Fibroblast of peridontal ligament (primary cell): ENCODE data around the gene C1QL4.
"Not testable (repeated sequence)": the region's sequence is repeated elsewhere in the genome, so short reads cannot be mapped to it uniquely, and the experiment has no call there.

Source experiments
- DNase-seq: peaks from one replicate; pipeline ENCODE4 v3.0.0-alpha.2; 2010; ENCODE audit errors: extremely low read depth

C1QL4 gene

GRCh38 chr12:49336645-49337584 is at the start of gene C1QL4:
TSS of gene C1QL4 (minus strand) at chr12:49337188. CDS start at chr12:49336477, 711 bp downstream.
- peak; percentile 39 for DNase-seq

GRCh38 chr12:49380184-49380583 is 43.2 kb upstream of the C1QL4 start:
- DNase-seq: not testable (repeated sequence)

- DNase-seq: no peak
Measured at GRCh38 chr12:49377386-49377785, 40.4 kb upstream of the C1QL4 start.

- DNase-seq: no peak
Measured at GRCh38 chr12:49375406-49375805, 38.4 kb upstream of the C1QL4 start.

- no peak for DNase-seq
Measured at GRCh38 chr12:49370539-49370938, 33.6 kb upstream of the C1QL4 start.

- peak; percentile 54 for DNase-seq
Measured at GRCh38 chr12:49369411-49370145, 32.6 kb upstream of the C1QL4 start.

- no peak for DNase-seq
Measured at GRCh38 chr12:49368240-49368600, 31.2 kb upstream of the C1QL4 start.

- DNase-seq: peak; percentile 29
Measured at GRCh38 chr12:49367381-49368239, 30.6 kb upstream of the C1QL4 start, which contains the start of gene SPATS2. TSS of gene SPATS2 (plus strand) at chr12:49367462. CDS start at chr12:49461013, 93,551 bp downstream.

GRCh38 chr12:49366652-49367380 is 29.8 kb upstream of the C1QL4 start:
- DNase-seq: peak; percentile 85

GRCh38 chr12:49366096-49366651 is 29.2 kb upstream of the C1QL4 start:
- no peak for DNase-seq

- DNase-seq: peak; percentile 40
Measured at GRCh38 chr12:49365542-49365941, 28.6 kb upstream of the C1QL4 start.

- peak; percentile 64 for DNase-seq
Measured at GRCh38 chr12:49364989-49365388, 28.0 kb upstream of the C1QL4 start.

GRCh38 chr12:49362077-49362476 is 25.1 kb upstream of the C1QL4 start:
- DNase-seq: no peak

- no peak for DNase-seq
Measured at GRCh38 chr12:49359671-49360070, 22.7 kb upstream of the C1QL4 start.

- peak; percentile 73 for DNase-seq
Measured at GRCh38 chr12:49358483-49359141, 21.6 kb upstream of the C1QL4 start.

GRCh38 chr12:49357103-49357678 is 20.2 kb upstream of the C1QL4 start:
- peak; percentile 80 for DNase-seq

- DNase-seq: no peak
Measured at GRCh38 chr12:49355913-49356312, 18.9 kb upstream of the C1QL4 start.

- no peak for DNase-seq
Measured at GRCh38 chr12:49352351-49352750, 15.4 kb upstream of the C1QL4 start.

- no peak for DNase-seq
Measured at GRCh38 chr12:49349266-49349665, 12.3 kb upstream of the C1QL4 start.

- no peak for DNase-seq
Measured at GRCh38 chr12:49348781-49349180, 11.8 kb upstream of the C1QL4 start.
